HepG2 (cell line): ENCODE measurements around the gene TPPP2. TPM values are rescaled to one million over a fixed set of nuclear protein-coding genes. Genes with fewer than 3 reads are reported as not detected.

Experiments
- ATF1 ChIP-seq: IDR thresholded peaks from 2 replicates; pipeline ENCODE4 v1.6.1; 2016; ENCODE audit warnings: mild to moderate bottlenecking, control low read depth
- GATAD1 ChIP-seq: IDR thresholded peaks from 2 replicates; pipeline ENCODE4 v1.6.1; 2016; ENCODE audit warnings: missing genetic modification reagents, missing compliant biosample characterization
- HNRNPLL ChIP-seq: fragments of 200-400 bp; formaldehyde crosslinking; IDR thresholded peaks from 2 replicates; pipeline ENCODE4 v1.6.1; 2017; ENCODE audit warnings: mild to moderate bottlenecking, low read depth, low read length; ENCODE audit not compliant: poor library complexity, severe bottlenecking
- KDM1A ChIP-seq: IDR thresholded peaks from 2 replicates; pipeline ENCODE4 v1.6.1; 2016; ENCODE audit warnings: missing compliant biosample characterization
- KDM5B ChIP-seq: sonication (generic); formaldehyde crosslinking; IDR thresholded peaks from 2 replicates; pipeline ENCODE4 v1.4.0; 2020; ENCODE audit warnings: missing genetic modification reagents, mild to moderate bottlenecking, borderline replicate concordance
- MED8 ChIP-seq: sonication (generic); formaldehyde crosslinking; IDR thresholded peaks from 2 replicates; pipeline ENCODE4 v1.8.1; 2023; ENCODE audit warnings: mild to moderate bottlenecking, missing genetic modification reagents; ENCODE audit not compliant: insufficient replicate concordance
- PHF8 ChIP-seq: sonication (generic); formaldehyde crosslinking; IDR thresholded peaks from 2 replicates; pipeline ENCODE4 v1.5.0; 2020; ENCODE audit warnings: missing genetic modification reagents
- REST ChIP-seq, 2 experiments: IDR thresholded peaks; 2 replicates each; pipeline ENCODE4 v1.6.1; 2011 to 2012; ENCODE audit warnings: low read length in 2 of 2, borderline replicate concordance in 1 of 2, low read depth in 1 of 2, mild to moderate bottlenecking in 1 of 2, moderate library complexity in 1 of 2
- SETDB1 ChIP-seq: sonication (generic); formaldehyde crosslinking; IDR thresholded peaks from 2 replicates; pipeline ENCODE4 v1.5.1; 2020; ENCODE audit warnings: missing genetic modification reagents, mild to moderate bottlenecking, borderline replicate concordance
- SKI ChIP-seq: fragments of 450-650 bp; IDR thresholded peaks from one replicate; pipeline ENCODE4 v1.6.1; 2018; ENCODE audit warnings: mild to moderate bottlenecking; ENCODE audit not compliant: partially characterized antibody
- SRF ChIP-seq: IDR thresholded peaks from 2 replicates; pipeline ENCODE4 v1.6.1; 2011; ENCODE audit warnings: mild to moderate bottlenecking, low read depth, low read length, moderate library complexity
- STAT6 ChIP-seq: sonication (generic); formaldehyde crosslinking; IDR thresholded peaks from 2 replicates; pipeline ENCODE4 v1.4.0; 2020; ENCODE audit warnings: missing genetic modification reagents, mild to moderate bottlenecking, borderline replicate concordance
- TCF12 ChIP-seq, 2 experiments: fragments of 450-650 bp in 1 of 2; sonication (generic) in 1 of 2; formaldehyde crosslinking in 1 of 2; IDR thresholded peaks; 2 replicates each; pipeline versions ENCODE4 v1.6.1 to v1.8.0; 2017 to 2022; ENCODE audit warnings: antibody characterized with exemption in 1 of 2, mild to moderate bottlenecking in 1 of 2, missing genetic modification reagents in 1 of 2, moderate library complexity in 1 of 2
- THAP7 ChIP-seq: sonication (generic); formaldehyde crosslinking; IDR thresholded peaks from 2 replicates; pipeline ENCODE4 v1.8.1; 2023; ENCODE audit warnings: mild to moderate bottlenecking, missing genetic modification reagents
- ZEB1 ChIP-seq: IDR thresholded peaks from 2 replicates; pipeline ENCODE4 v1.6.1; 2012; ENCODE audit warnings: mild to moderate bottlenecking, low read depth, inconsistent platforms; ENCODE audit not compliant: insufficient replicate concordance
- ZNF337 ChIP-seq: sonication (generic); formaldehyde crosslinking; IDR thresholded peaks from 2 replicates; pipeline ENCODE4 v1.5.1; 2020; ENCODE audit warnings: missing genetic modification reagents, low read depth, mild to moderate bottlenecking, borderline replicate concordance
- ZNF629 ChIP-seq: sonication (generic); formaldehyde crosslinking; conservative IDR thresholded peaks from 2 replicates; pipeline ENCODE4 v1.5.0; 2020; ENCODE audit warnings: missing genetic modification reagents
- ZNF740 ChIP-seq: sonication (generic); formaldehyde crosslinking; IDR thresholded peaks from 2 replicates; pipeline ENCODE4 v1.4.0; 2020; ENCODE audit warnings: missing genetic modification reagents
- ZNF773 ChIP-seq: sonication (generic); formaldehyde crosslinking; IDR thresholded peaks from 2 replicates; pipeline ENCODE4 v1.4.0; 2020; ENCODE audit warnings: missing genetic modification reagents, borderline replicate concordance
- ZSCAN25 ChIP-seq: sonication (generic); formaldehyde crosslinking; IDR thresholded peaks from 2 replicates; pipeline ENCODE4 v1.8.0; 2022; ENCODE audit warnings: mild to moderate bottlenecking, missing genetic modification reagents
- polyA plus RNA-seq, 8 experiments: library from polyadenylated mRNA; depleted of rRNA in 3 of 8; stranded (reverse) in 7 of 8; unstranded in 1 of 8; fragments of >200 nt; fragmentation: Illumina TruSeq in 4 of 8; extraction: Trizol in 4 of 8; gene quantifications; 2 replicates each; pipeline versions ENCODE4 v1.2.1 to v1.2.3, GENCODE V29; 2011 to 2016; ENCODE audit warnings: low read depth in 4 of 8, missing spikeins in 1 of 8, mixed read lengths in 1 of 8; ENCODE audit not compliant: insufficient read depth in 1 of 8
- total RNA-seq, 5 experiments: library from RNA; depleted of rRNA; stranded (reverse); fragments of >200 nt; fragmentation: Illumina TruSeq; extraction: Trizol; gene quantifications; 2 replicates each; pipeline ENCODE4 v1.2.3, GENCODE V29; 2016; ENCODE audit warnings: low read depth in 1 of 5

Gene TPPP2
- total and polyA plus RNA-seq, 2 of the 13 experiments (the other 11 are each of a cell fraction or from before 2014, with no cell fraction given) = 0.58 to 4.2 TPM

- TF ChIP-seq REST (IDR thresholded peaks at IDR 0.05; ENCODE audit: borderline replicate concordance in 1 of 2, low read depth in 1 of 2, low read length in 2 of 2) (no peak), SETDB1 (CRISPR knock-in tag) (no peak), KDM1A (CRISPR knock-in tag) (no peak), SRF (no peak), TCF12 (IDR thresholded peaks at IDR 0.05) (no peak), TCF12 (CRISPR knock-in tag; IDR thresholded peaks at IDR 0.05) (peak; percentile 28; the same call in 1 of the 2 replicates), THAP7 (no peak), MED8 (CRISPR knock-in tag) (no peak), ATF1 (CRISPR knock-in tag) (no peak), GATAD1 (no peak), ZNF773 (CRISPR knock-in tag) (no peak), ZNF629 (no peak), ZEB1 (peak; percentile 25), SKI (peak; percentile 77), PHF8 (no peak), ZSCAN25 (CRISPR knock-in tag) (no peak), ZNF740 (CRISPR knock-in tag) (peak; percentile 3; the same call in 1 of the 2 replicates), HNRNPLL (no peak), KDM5B (CRISPR knock-in tag) (peak; percentile 1; the same call in 1 of the 2 replicates), ZNF337 (CRISPR knock-in tag) (no peak), STAT6 (CRISPR knock-in tag) (no peak)
Measured at GRCh38 chr14:21023817-21024584, 6.0 kb upstream of the TPPP2 start (continued).
